CD4-positive, alpha-beta T cell treated with Interleukin-1 beta for 1 hour (primary cell): ENCODE measurements around the gene GSG1.

Experiments
- DNase-seq, 2 donors: peaks; one replicate each; pipeline ENCODE4 v3.0.0-alpha.2; 2020 to 2022

The GSG1 gene

DNA sequence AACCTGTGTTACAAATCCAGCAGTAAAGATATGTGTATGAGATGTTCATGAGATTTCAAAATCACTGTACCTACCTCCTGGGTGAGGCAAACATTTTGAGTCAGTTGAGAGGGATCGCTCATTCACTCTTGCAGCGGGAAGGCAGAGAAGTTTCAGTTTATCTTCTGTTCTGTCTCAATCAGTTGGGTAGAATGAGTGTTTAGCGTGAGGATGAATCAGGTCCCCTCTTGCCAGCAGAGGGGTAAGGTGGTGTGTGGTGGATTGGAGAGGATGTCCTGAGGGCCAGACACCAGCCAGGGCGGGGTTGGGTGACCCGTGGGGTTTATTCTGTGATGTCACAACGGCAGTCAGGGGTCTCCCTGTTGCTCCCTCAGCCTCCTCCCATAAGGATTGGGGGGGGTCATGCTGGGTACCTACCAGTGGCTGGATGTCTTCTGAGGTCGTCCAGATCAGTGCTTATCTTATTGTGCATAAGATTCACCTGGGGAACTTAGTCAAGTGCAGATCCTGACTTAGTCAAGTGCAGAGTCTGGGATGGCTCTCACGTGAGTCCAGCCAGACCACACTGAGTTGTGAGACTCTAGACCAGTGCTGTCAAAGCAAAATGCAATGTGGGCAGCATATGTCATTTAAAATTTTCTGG is at the start of gene GSG1:
Gene GSG1 (minus strand): TSS at position 277 of the 643 bp plus-strand sequence. CDS start 155 bp downstream, at position 122.
- DNase-seq: peak in 1 of 2 donors; percentile 7

DNA sequence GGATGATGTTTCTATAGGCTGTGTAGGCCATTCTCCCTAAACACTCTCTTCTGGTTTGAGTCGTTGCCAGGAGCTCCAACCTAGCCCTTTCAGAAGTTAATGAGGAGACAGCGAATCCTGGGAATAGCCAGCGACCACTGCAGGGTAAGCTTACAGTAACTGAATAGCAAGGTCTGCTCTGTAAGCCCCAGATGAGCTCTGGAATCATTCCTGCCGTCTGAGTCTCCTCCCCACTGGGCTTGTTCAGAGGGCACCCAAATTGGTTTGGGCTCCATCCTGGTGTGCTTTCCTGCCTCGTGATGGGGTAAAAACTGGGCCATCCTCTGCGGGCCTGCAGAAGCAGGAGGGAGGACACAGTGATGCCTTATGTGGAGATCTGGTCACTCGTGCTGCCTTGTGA is 49.7 kb upstream of the GSG1 start:
- no peak for DNase-seq

DNA sequence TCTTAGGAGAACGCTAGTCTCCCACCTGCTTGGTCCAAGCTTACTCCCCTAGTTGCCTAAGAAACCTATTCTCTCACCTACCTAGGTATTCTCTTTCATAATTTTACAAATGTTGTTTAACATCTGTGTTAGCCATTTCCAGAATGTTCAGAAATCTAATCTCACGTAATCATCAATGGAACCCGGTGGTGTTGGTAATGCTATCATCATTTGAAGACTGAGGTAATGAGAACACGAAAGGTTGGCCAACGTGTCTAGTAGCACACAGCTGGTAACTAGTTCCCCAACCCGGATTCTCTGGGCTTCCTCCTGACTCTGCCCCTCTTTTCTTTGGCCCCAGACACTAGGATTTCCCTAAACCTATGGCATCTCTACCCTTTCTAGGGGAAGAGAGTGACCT is 49.3 kb upstream of the GSG1 start:
- DNase-seq: no peak

DNA sequence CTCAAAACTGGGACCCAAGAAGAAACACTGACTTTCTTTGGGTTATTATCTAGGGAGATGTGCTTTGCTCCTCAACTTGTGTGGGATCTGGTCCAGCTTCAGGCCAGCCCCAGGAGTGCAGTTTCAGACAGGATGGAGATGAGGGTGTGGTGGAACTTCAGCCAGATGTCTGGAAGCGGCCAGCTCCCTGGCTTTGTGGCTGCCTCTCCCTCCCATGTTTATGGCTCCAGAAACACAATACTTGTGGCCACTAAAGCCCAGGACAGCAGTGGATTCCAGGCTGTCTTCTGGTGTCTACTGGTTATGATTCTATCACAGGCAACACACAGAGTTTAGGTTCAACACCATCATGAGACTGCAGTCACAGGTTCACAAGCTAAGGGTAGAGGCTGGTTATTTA is 48.8 kb upstream of the GSG1 start:
- no peak for DNase-seq

DNA sequence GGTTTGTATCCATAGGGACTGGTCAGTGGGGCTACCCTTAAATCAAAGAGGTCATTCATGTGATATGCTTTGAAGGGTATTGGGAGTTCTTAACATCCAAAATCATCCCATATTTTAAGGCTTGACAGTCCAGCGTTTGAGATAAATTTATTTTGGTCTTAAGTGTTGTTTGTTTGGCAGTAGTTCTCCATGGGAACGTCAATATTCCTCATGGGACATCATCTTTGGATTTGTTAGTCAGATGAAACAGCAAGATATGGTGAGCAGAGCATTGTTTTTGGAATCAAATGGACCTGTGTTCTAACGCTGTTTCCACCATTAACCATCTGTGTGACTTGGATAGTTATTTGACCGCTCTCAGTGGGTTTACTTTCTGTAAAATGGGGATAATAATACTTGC is 45.9 kb upstream of the GSG1 start:
- no peak for DNase-seq

DNA sequence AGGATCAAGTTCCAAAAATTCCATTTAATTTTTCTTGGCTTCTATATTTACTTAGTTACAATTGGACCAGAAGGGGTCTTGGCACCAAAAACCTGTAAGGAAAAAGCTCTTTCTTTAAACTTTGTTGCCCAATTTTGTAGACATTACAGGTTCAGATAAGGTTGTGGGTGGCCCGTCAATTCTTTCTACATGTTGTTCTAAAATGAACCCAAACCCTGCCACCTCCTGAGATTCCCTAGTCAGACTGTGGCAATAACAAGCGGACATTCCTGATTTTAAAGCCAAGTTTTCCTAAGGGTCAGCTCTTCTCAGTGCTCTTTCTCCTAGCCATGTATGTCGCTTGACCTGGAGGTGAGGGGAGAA is 45.0 kb upstream of the GSG1 start:
- no peak for DNase-seq

DNA sequence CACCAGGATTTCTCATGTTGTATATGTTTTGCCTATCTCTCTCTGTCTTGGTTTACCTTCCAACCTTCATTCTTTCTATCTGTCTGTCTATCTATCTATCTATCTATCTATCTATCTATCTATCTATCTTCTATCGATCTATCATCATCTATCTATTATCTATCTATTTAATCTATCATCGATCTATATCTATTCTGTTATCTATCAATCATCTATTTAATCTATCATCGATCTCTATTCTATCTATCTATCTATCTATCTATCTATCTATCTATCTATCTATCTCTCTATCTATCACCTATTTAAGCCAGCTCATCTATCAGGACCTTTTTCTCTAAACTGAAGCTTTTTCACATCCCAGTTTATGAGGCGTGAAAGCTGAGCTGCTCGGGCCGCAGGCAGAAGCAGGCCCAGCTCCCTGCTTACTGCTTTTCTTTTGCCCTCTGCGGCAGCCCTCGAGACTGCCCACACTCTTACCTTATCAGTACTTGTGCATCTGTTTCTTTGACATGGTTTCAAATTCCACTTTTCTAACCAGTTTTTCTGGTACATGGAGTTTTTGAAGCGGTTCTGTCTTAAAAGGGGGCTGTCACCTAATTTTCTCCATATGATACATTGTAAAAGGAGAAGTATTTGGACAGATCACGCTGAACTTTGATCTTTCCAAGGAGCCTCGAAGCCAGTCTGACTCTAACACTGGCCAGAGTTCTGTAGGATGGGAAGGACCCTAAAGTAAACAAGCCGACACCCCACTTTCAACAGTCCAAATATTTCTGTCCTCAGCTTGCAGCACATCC is 44.4 kb upstream of the GSG1 start:
- DNase-seq: no peak

DNA sequence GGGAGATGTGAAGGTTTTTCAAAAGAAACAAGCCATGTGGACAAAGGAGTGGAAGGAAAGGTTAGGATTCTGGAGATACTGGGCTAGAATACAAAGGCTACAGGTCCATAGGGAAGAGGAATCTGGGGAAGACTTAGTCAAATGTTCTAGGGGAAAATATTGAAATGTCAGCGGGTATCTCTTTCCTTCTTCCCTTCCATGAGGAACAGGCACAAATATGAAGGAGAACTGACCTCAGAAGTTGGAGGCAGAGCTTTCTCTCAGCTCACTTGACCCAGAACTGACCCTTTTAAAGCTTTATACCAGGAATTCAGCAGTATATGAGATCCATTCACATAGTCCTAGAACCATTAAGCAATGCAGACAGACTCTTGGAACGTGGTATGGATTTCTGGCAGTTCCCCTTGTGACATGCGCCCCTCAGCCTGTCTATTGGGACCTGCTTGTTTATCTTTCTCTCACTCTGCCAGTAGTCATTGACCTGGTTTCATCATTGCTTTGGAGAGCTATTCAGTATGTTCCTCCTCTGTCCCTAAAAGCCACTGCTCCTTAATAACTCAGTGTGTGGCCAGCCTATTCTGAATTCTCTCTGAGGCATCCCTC is 43.0 kb upstream of the GSG1 start:
- DNase-seq: no peak

DNA sequence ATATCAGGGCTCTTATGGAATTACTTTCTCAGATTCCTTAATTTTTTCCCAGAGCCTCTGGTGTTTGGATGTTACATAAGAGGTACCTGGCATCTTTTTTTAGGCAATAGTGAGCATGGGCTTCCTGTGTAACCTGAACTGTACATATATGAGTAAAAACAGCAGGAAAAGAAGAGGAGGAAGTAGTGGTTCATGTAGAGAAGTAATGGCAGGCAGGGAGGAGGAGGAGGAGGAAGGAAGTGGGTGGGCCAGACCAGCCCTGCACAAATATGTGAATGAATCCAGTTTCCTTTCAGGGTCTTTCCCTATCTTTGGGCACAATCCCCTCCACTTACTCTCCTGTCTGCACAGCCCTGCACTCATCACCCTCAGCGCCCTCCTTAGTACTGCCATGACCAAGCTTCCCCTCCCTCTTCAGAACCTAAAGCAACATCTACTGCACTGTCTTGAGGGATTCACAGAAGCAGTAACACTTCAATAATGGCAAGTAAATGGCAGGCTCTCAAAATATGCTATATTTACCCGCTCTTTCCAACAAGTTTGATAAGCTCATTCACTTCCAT is 40.9 kb upstream of the GSG1 start:
- DNase-seq: no peak

DNA sequence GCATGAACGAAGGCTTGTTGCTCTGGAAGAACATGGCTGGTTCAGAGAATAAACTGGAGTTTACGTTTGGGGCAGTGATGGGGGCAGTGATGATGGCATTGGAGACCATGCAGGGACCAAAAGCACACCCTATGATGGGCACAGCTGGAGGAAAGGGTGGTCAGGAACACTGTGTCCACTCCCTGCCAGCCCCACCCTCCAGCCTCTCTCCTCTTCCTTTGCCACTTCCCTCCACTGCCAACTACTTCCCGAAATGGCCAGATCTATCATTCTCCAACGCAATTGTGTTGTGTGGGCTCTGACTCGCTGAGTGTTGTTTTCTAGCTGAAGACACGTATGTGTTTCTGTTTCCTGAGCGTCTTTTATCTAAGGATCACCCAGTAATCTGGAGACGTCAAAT is 39.3 kb upstream of the GSG1 start:
- no peak for DNase-seq

DNA sequence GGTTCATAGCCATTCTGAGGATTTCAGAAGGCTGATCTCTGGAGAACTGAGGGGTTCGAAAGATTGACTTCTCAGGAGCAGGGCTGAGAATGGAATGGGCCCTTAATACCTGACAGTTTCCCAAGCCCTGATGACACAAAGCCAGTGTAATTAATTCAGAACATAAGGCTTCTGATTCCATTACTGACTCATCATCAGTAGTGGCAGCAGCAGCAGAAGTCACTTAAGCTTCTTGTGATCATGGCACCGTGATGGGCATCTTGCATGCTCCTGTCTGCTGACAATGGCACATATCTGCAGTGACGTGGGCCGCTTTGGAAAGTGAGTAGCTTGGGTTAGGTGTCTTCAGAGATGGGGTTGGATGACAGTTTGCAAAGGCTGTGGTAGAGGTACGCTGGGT is 38.2 kb upstream of the GSG1 start:
- no peak for DNase-seq

DNA sequence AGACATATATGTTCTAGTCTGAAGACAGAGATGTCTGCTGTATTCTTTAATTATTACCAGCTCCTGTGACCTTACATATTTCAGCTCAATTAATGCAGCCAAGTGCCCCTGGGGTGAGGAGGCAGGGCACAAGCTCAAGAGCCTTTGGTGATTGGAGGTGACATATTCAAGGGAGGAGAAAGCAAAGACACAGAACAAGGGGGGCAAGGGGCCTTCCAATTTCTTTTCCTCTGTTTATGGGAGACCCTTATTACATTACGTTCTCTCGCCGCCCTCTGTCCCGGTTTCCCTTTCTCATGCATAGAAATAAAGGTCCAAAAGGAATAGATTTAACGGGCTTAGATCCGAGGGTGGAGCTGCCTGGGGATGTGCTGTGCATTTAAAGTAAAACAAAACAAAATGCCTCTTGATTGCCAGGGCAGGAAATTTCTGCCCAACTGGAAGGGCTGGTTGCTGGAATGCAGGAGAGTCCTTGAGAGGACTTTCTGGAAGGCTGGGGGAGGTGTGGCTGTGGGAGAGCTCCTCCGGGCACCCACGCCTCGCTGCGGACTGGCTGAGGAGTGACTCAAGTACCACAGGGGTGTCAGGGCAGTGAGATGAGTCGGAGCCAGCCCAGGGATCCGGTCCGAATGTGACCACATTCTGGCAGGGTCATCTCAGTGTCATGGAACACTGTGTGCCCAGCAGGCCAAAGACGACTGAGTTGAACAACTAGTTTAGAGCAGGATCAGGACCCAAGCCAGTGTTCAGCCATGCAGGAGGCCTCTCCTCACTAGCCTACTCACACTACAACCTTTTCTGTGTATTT is 32.1 kb upstream of the GSG1 start:
- DNase-seq: no peak

DNA sequence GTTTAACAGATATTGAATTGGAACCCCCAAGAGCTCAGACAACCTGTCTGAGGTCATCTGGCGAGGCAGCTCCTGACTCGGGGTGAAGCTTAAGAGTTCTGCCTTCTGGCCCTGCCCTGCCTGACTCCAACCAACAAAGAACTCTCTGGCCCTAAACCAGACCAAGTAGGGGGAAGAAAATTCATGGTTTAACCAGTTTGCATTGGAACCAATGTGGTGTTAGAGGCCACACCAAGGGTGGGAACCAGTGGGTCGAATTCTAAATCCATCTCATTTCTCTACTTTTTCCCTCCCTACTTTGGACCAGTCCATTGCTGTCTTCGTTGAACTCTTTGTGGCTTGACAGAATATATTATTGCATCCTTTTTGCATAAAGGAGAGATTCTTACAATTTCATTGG is 30.4 kb upstream of the GSG1 start:
- no peak for DNase-seq

DNA sequence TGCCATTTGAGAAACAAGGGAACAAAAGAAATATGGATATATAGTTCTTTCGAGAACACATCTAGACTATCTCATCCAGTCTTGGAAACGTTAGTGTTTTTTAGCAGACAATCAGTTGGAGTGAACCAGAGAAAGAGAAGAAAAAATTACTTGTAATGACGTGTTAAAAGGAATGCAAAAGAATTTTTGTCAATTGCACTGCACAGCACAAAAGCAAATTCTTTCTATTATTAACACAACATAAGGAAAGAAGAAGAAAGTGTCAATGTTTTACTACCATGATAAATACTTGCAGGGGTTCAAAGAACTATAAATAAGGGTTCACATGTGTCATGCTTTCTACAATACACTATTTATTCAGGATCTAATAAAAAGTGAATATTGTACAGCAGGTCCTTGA is 27.5 kb upstream of the GSG1 start:
- no peak for DNase-seq

DNA sequence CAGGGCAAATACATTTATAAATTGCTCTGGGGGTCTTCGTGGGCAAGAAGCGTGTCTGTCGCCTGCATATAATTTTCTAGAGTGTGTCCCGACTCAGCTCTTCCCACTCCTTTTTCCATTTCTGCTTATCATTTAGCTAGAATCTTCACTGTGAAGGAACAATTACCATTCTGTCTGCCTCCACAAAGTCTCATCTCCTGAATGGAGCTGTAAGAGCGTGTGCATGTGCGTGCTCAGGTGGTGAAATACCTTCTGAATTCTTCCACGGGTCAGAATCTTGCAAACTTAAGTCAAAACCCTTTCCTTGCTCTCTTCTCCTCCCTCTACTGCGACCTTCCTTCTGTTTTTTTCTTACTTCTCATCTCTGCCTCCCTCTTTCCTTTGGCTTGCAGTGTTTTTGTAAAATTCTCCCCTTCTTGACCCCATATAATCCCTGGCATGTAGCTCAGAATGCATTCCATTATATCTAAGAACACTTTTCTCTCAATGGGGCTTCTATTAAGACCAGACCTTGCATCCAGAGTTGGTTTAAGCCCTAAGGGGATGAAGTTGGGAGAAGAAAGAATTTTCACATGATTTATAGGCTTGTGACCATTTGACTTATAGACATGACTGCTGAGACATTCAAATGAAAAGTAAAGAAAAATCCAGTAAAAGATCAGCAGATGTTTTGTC is 25.0 kb upstream of the GSG1 start:
- no peak for DNase-seq

DNA sequence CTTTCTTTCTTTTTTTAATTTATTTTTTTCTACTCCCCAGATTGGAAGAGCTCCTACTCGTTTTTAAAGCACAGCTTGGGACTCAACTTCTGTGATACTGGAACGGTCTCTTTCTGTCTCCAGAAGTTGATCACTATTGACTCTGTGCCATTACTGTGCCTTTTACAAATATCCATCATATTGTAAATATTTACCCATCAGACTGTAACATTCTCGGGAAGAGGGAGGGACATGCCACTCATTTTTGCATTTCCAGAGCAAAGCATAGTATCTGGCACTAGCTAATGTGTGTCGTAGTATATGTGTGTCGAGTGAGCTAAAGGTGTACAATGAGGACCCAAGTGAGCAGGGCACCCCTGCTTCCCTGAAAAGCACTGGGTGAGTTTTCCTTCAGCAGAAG is 24.0 kb upstream of the GSG1 start:
- DNase-seq: no peak

DNA sequence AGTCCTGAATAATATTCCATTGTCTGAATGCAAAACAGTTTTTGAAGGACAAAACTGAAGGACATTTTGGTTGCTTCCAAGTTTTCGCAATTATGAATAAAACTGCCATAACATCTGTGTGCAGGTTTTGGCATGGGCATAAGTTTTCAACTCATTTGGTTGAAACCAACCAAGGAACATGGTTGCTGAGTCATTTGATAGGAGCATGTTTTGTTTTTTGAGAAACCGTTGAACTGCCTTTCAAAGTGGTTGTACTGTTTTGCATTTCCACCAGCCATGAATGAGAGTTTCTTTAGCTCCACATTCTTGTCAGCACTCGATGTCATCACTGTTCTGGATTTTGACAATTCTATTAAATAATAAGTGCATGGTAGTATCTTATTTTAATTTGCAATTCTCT is 23.0 kb upstream of the GSG1 start:
- DNase-seq: no peak

DNA sequence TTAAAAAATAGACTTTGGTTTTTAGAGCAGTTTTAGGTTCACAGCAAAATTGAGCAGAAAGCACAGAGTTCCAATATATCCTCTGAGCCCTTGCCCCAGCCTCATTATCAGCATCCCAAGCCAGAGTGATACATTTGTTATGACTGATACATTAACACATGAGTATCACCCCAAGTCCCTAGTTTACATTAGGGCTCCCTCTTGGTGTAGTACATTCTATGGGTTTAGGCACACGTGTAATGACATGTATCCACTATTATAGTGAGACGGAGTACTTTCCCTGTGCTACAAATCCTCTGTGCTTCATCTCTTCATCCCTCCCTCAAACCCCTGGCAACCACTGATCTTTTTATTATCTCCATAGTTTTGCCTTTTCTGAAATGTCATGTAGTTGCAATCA is 22.5 kb upstream of the GSG1 start:
- DNase-seq: no peak

DNA sequence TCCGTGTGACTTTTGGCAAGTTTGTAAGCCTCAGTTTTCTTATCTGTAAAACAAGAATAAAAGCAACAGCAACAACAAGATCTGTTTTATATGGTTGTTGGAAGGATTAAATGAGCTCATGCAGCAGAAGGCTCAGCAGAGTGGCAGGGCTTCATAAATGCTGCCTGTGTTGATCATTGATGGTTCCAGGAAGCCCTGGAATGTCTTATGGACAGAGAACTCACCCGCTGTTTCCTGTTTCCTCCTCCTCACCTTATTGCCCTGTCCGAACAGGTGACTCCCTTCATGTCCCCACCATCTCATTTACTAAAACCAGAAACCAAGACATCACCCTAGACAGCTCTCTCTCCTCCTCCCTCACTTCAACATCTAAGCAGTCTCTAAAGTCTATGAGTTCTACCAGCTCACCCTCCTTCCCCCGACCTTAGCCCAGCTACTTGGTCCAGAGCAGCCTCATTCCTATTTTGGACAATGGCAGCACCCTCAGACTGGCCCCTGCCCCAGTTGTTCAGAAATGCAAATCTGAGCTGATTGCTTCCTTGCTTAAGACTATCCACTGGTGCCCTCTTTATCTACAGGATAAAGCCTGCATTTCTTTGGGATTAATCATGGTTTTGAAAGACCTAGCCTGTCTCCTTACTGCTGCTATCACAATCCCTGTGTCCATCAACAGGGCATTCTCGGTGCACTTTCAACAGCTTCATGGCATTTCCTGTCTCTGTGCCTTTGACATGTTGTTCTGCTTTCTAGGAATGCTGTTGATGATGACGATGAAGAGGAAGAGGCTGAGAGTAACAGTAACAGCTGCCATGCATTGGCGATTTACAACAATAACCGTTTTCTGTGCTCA is 21.4 kb upstream of the GSG1 start:
- no peak for DNase-seq

DNA sequence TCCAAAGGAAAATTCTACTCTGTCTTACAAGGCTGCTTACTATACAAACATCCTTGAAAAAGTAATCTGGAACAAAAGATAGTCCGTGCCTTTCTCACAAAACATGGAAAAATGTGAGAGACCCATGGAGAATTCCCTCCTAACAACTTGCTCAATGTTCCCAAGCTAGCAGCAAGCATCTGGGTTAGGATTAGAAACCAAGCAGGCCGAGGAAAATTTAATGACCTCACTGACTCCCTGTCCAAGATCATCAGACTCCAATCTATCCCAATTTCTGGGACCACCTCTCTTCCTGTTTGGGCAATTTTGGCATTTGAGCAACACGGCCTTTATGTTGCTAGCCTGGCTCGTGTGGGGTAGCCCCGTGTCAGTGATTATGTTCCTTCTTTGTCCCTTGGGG is 18.1 kb upstream of the GSG1 start:
- DNase-seq: no peak

DNA sequence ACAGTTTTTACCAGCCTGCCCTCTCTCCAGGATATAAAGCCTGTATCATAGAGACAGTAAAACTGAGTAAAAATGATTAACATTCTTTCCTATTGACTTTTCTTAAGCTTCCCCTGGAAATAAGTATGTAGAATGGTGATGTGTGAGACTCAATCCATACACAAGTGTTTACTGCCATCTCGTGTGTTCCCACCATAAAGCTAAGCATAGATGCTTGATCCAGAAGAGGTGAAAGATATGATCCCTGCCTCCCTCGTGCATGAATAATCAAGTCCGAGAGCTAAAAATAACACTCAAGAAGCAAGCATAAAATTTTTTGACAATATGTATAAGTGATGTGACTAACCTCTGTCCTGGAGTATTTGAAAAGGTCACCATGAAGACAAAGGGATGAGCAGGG is 16.9 kb upstream of the GSG1 start:
- DNase-seq: no peak

DNA sequence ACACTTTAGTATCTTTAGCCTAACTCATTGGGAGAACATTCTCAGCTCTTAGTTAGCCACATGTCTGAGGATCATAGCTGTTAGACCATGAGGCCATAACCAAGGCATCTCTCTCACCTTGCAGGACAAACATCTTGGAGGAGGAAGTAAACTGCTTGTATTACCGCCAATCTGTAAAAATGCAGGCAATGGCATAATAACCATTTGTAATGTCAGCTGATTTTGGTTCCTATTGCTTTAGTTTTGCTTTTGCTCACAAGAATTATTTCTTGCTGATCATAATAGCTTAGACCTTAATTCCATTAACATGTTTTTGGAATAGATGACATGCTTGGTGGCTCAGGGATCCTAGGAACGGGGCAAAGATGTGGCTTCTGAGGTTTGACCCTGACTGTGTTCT is 16.4 kb upstream of the GSG1 start:
- DNase-seq: no peak
